HepG2 (cell line): ENCODE measurements around the gene TEAD4. TPM values are rescaled to one million over a fixed set of nuclear protein-coding genes. Genes with fewer than 3 reads are reported as not detected.

Experiments used
- CBFB ChIP-seq: sonication (generic); formaldehyde crosslinking; IDR thresholded peaks from 2 replicates; pipeline ENCODE4 v1.4.0; 2020; ENCODE audit warnings: missing genetic modification reagents
- HHEX ChIP-seq: IDR thresholded peaks from 2 replicates; pipeline ENCODE4 v1.6.1; 2016; ENCODE audit warnings: control low read depth
- IRF2 ChIP-seq: IDR thresholded peaks from 2 replicates; pipeline ENCODE4 v1.6.1; 2018; ENCODE audit warnings: missing genetic modification reagents, missing compliant biosample characterization
- MIXL1 ChIP-seq: IDR thresholded peaks from 2 replicates; pipeline ENCODE4 v1.6.1; 2016
- MXD3 ChIP-seq: IDR thresholded peaks from 2 replicates; pipeline ENCODE4 v1.6.1; 2016; ENCODE audit warnings: mild to moderate bottlenecking, missing biosample characterization, missing genetic modification reagents
- PRPF4 ChIP-seq: fragments of 200-400 bp; formaldehyde crosslinking; IDR thresholded peaks from 2 replicates; pipeline ENCODE4 v1.6.1; 2016; ENCODE audit warnings: low read length, low read depth; ENCODE audit not compliant: poor library complexity, severe bottlenecking
- SATB2 ChIP-seq: sonication (generic); formaldehyde crosslinking; IDR thresholded peaks from 2 replicates; pipeline ENCODE4 v1.5.0; 2020; ENCODE audit warnings: missing genetic modification reagents
- TMF1 ChIP-seq: sonication (generic); formaldehyde crosslinking; IDR thresholded peaks from 2 replicates; pipeline ENCODE4 v1.8.1; 2022; ENCODE audit warnings: low read depth, missing genetic modification reagents
- U2AF1 ChIP-seq: fragments of 200-400 bp; formaldehyde crosslinking; optimal IDR thresholded peaks from 2 replicates; pipeline ENCODE3; 2017; ENCODE audit warnings: mild to moderate bottlenecking, low read depth, low read length
- ZBTB10 ChIP-seq: sonication (generic); formaldehyde crosslinking; IDR thresholded peaks from 2 replicates; pipeline ENCODE4 v1.4.0; 2020; ENCODE audit warnings: missing genetic modification reagents, borderline replicate concordance
- ZBTB33 ChIP-seq: sonication (generic); formaldehyde crosslinking; IDR thresholded peaks from 2 replicates; pipeline ENCODE4 v1.4.0; 2020; ENCODE audit warnings: missing genetic modification reagents
- ZFP36 ChIP-seq: fragments of 150-350 bp; IDR thresholded peaks from 2 replicates; pipeline ENCODE4 v1.6.1; 2018; ENCODE audit warnings: borderline replicate concordance, low read length, low read depth; ENCODE audit not compliant: partially characterized antibody
- ZNF383 ChIP-seq: sonication (generic); formaldehyde crosslinking; IDR thresholded peaks from 2 replicates; pipeline ENCODE4 v1.4.0; 2020; ENCODE audit warnings: missing genetic modification reagents, mild to moderate bottlenecking, borderline replicate concordance
- ZNF574 ChIP-seq: sonication (generic); formaldehyde crosslinking; IDR thresholded peaks from 2 replicates; pipeline ENCODE4 v1.4.0; 2020; ENCODE audit warnings: missing genetic modification reagents
- ZNF672 ChIP-seq: sonication (generic); formaldehyde crosslinking; IDR thresholded peaks from 2 replicates; pipeline ENCODE4 v1.8.1; 2022; ENCODE audit warnings: missing genetic modification reagents
- ZNF710 ChIP-seq: sonication (generic); formaldehyde crosslinking; IDR thresholded peaks from 2 replicates; pipeline ENCODE4 v1.5.0; 2020; ENCODE audit warnings: mild to moderate bottlenecking, missing genetic modification reagents, borderline replicate concordance
- ZNF781 ChIP-seq: sonication (generic); formaldehyde crosslinking; IDR thresholded peaks from 2 replicates; pipeline ENCODE4 v1.5.1; 2020; ENCODE audit warnings: borderline replicate concordance, mild to moderate bottlenecking, missing genetic modification reagents; ENCODE audit errors: not compliant biosample characterization
- ZNF841 ChIP-seq: sonication (generic); formaldehyde crosslinking; IDR thresholded peaks from 2 replicates; pipeline ENCODE4 v1.8.1; 2023; ENCODE audit warnings: missing genetic modification reagents, borderline replicate concordance
- polyA plus RNA-seq, 8 experiments: library from polyadenylated mRNA; depleted of rRNA in 3 of 8; stranded (reverse) in 7 of 8; unstranded in 1 of 8; fragments of >200 nt; fragmentation: Illumina TruSeq in 4 of 8; extraction: Trizol in 4 of 8; gene quantifications; 2 replicates each; pipeline versions ENCODE4 v1.2.1 to v1.2.3, GENCODE V29; 2011 to 2016; ENCODE audit warnings: low read depth in 4 of 8, missing spikeins in 1 of 8, mixed read lengths in 1 of 8; ENCODE audit not compliant: insufficient read depth in 1 of 8
- total RNA-seq, 5 experiments: library from RNA; depleted of rRNA; stranded (reverse); fragments of >200 nt; fragmentation: Illumina TruSeq; extraction: Trizol; gene quantifications; 2 replicates each; pipeline ENCODE4 v1.2.3, GENCODE V29; 2016; ENCODE audit warnings: low read depth in 1 of 5

Gene TEAD4
- total and polyA plus RNA-seq, 2 of the 13 experiments (the other 11 are each of a cell fraction or from before 2014, with no cell fraction given), result 45.0 to 69.4 TPM

GRCh38 chr12:3073438-3074250 lies 114.4 kb downstream of the TEAD4 start (continued):
- TF ChIP-seq MXD3 (CRISPR knock-in tag), result no peak
- TF ChIP-seq ZBTB33, result peak; percentile 91
- TF ChIP-seq MIXL1, result 0 out of 2 replicates have a peak, but pooled peaks have one; percentile 26
- TF ChIP-seq ZNF574, result no peak
- TF ChIP-seq ZNF781 (CRISPR knock-in tag), result no peak
- no peak for TF ChIP-seq U2AF1
- no peak for TF ChIP-seq HHEX (CRISPR knock-in tag)
- 0 out of 2 replicates have a peak, but pooled peaks have one; percentile 22 for TF ChIP-seq CBFB (CRISPR knock-in tag)
- TF ChIP-seq ZFP36, result no peak
- no peak for TF ChIP-seq PRPF4
- no peak for TF ChIP-seq ZNF383 (CRISPR knock-in tag)
- TF ChIP-seq SATB2 (CRISPR knock-in tag), result no peak
- TF ChIP-seq TMF1, result no peak
- TF ChIP-seq ZBTB10 (CRISPR knock-in tag), result no peak
- 0 out of 2 replicates have a peak, but pooled peaks have one; percentile 17 for TF ChIP-seq IRF2 (CRISPR knock-in tag)
- TF ChIP-seq ZNF841 (CRISPR knock-in tag), result no peak
- no peak for TF ChIP-seq ZNF710 (CRISPR knock-in tag)
- TF ChIP-seq ZNF672 (CRISPR knock-in tag), result no peak
